ENCODE measurements around the gene SMPD1.

DNA sequence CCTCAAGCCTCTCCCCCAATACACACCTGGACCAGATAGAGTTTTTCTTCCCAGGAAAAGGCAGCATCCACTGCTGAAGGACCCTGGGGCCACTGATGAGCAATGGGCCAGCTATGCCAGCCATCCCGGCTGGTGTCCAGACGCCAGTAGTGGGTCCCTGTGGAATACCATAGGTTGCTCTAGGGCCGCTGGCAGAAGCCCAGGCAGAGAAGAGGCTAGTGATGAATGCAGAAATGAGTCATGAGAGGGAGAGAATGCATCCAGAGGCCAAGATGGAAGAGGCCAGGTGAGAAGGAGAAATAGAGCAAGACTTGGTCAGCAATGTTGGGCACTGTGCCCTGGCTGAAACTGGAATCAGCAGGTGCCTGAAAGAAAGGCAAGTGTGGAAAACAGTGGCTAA is 41.6 kb downstream of the SMPD1 start:
- TF ChIP-seq, protein P1, sequence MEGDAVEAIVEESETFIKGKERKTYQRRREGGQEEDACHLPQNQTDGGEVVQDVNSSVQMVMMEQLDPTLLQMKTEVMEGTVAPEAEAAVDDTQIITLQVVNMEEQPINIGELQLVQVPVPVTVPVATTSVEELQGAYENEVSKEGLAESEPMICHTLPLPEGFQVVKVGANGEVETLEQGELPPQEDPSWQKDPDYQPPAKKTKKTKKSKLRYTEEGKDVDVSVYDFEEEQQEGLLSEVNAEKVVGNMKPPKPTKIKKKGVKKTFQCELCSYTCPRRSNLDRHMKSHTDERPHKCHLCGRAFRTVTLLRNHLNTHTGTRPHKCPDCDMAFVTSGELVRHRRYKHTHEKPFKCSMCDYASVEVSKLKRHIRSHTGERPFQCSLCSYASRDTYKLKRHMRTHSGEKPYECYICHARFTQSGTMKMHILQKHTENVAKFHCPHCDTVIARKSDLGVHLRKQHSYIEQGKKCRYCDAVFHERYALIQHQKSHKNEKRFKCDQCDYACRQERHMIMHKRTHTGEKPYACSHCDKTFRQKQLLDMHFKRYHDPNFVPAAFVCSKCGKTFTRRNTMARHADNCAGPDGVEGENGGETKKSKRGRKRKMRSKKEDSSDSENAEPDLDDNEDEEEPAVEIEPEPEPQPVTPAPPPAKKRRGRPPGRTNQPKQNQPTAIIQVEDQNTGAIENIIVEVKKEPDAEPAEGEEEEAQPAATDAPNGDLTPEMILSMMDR (IDR thresholded peaks at IDR 0.05), result no peak
- no peak for TF ChIP-seq POLR2A (IDR thresholded peaks at IDR 0.05)
